ENCODE data around the gene SETD4. TPM values are rescaled to one million over a fixed set of nuclear protein-coding genes. Genes with fewer than 3 reads are reported as not detected.

SETD4 gene
- total RNA-seq, 1 experiment from 2014 or later, result 13.8 TPM

DNA sequence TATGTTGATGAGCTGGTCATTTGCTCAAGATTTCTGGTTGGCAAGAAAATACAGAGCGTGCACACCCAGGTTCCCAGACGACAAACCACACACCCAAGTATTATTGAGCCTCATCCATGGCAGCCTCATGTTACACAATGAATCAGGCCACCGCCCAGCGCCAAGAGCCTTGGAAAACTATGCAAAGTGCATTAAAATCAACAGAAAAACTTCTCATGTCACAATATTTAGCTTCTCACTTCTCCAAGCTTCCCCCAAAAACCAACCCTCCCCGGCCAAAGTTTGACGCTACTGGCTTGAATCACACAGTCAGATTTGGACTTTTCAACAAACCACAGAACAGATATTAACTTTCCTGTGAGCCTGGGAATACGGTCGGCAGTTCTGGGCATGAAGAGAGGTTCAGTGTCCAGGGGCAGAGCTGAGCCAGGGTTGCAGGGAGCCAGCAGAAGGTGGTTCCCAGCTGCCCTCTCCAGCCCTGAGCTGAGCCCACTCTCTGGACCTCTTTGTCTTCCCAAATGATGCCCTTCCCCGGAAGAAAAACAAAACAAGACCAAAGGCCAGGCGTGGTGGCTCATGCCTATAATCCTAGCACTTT is 71.1 kb downstream of the SETD4 start:
- no peak for DNase-seq
- no peaks in the 10 kb centered on the region; the same call in 1 of the 2 replicates for H3K27me3 ChIP-seq (ENCODE audit: control insufficient read depth, insufficient read depth, low read length)
- no peaks in the 10 kb centered on the region for H3K36me3 ChIP-seq (replicated peaks; ENCODE audit: control insufficient read depth, insufficient read depth, low read length)
- H3K4me3 ChIP-seq (ENCODE audit: insufficient read depth, low read depth, low read length), result no peak overlapping the region

DNA sequence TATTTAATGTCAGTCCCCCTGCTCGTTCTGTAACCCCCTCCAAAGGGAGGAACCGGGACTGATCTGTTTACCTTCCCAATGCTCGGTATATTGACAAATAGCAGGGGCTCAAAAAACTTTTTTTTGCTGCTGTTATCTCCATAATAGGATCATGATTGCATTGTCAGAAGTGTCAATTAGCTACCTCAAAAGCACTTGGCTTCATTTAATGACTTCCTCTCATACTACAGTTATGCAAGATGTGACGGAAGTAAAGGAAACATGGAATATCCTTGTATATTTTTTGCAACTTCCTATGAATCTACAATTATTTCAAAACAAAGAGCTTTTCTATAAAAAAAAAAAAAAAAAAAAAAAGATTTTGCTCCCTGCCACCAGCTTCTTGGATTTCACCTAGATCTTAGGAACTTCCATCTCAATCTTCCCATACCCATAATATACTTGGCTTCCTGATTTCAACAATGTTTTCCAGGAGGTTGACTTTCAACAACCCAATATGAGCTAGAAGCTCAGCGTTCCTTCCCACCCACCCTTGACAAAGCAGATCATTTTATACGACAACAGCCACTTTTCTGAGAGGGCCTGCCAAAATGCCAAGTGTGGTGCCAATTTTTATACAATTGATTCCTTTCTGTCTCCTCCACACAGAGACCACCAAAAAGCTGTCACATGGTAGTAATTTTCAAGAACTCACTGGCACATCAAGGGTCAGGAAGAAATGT is 71.7 kb downstream of the SETD4 start:
- no peak for DNase-seq
- Histone ChIP-seq H3K4me3 (ENCODE audit: insufficient read depth, low read depth, low read length) (no peak overlapping the region), H3K27me3 (ENCODE audit: control insufficient read depth, insufficient read depth, low read length) (no peaks in the 10 kb centered on the region; the same call in 1 of the 2 replicates), H3K36me3 (replicated peaks; ENCODE audit: control insufficient read depth, insufficient read depth, low read length) (no peaks in the 10 kb centered on the region)

DNA sequence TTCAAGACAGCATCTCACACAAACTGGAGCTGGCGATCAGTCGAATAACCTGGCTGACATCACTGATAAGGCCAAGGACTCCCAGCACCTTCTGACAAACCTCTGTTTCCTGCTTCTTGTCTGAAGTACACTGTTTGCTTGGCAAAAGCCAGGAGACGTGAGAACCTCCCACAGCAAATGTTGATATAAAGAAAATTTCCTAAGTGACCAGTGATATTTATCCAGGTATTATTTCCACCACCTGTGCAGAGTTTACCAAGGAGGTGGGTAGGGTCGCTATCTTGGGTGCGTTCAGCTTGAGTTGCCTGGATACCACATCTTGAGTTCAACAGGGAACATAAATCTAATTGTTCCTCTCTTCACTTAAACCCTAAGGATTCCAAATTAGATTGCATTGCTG is 72.9 kb downstream of the SETD4 start:
- no peaks in the 10 kb centered on the region for H3K36me3 ChIP-seq (replicated peaks; ENCODE audit: control insufficient read depth, insufficient read depth, low read length)
- no peaks in the 10 kb centered on the region; the same call in 1 of the 2 replicates for H3K27me3 ChIP-seq (ENCODE audit: control insufficient read depth, insufficient read depth, low read length)
- no peak overlapping the region for H3K4me3 ChIP-seq (ENCODE audit: insufficient read depth, low read depth, low read length)
- no peak for DNase-seq

DNA sequence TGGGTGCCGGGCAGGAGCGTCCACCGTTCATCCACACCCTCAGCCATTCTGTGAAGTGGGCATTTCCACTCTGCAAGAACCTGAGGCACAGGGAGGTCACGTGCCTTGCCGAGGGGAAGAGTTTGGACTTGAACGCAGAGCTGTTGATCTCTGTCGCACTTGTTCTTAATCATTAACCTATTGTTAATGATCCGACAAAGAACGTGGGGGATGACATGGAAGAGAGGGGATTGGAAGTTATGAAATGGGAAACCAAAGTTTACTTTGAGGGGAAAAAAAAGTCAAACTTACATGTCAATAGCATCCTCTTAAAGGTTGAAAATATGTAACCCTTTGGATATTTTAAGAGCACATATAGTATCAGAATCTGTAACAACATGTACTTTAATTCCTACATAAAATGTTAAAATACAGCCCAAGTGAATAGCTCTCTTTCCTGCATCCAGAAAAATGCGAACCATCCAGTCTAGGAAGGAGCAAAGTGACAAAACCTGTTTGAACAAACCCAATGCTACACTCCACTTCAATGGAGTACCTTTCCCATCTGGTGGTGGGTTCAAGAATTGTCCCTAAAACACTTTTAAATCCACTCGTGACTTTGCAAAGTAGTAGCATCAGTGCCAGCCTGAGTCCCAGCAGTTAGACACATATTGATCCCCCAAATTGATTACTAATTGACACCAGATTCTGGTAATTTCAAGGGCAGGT is 75.5 kb downstream of the SETD4 start:
- Histone ChIP-seq H3K27me3 (ENCODE audit: control insufficient read depth, insufficient read depth, low read length) (no peaks in the 10 kb centered on the region; the same call in 1 of the 2 replicates), H3K36me3 (replicated peaks; ENCODE audit: control insufficient read depth, insufficient read depth, low read length) (no peaks in the 10 kb centered on the region), H3K4me3 (ENCODE audit: insufficient read depth, low read depth, low read length) (no peak overlapping the region)
- DNase-seq, result no peak

Other genes with a start within 250 kb of the SETD4 start
- 95.3 and 129 TPM in 2 replicates for gene CBR1, start 9.5 kb upstream of the SETD4 start, total RNA-seq (2014; rRNA removed; shearing (Covaris generic))
- gene CBR3, start 74.6 kb upstream of the SETD4 start, total RNA-seq (2014; rRNA removed; shearing (Covaris generic)), result 8.3 and 12.1 TPM in 2 replicates
- gene DOP1B, start 96.3 kb upstream of the SETD4 start, total RNA-seq (2014; rRNA removed; shearing (Covaris generic)), result 0.90 and 5.0 TPM in 2 replicates

All from H7 (cell line).